SK-N-SH (cell line): ENCODE results near the gene ADCYAP1R1.

Source experiments
- EP300 ChIP-seq, 2 experiments: IDR thresholded peaks; 2 replicates each; pipeline versions ENCODE4 v1.4.0 to v1.6.1; 2012; ENCODE audit warnings: borderline replicate concordance in 1 of 2, low read depth in 1 of 2, low read length in 1 of 2
- GATA2 ChIP-seq: sonication (generic); formaldehyde crosslinking; IDR thresholded peaks from 2 replicates; pipeline ENCODE4 v1.5.0; 2020; ENCODE audit warnings: mild to moderate bottlenecking, missing genetic modification reagents
- RAD21 ChIP-seq: IDR thresholded peaks from 2 replicates; pipeline ENCODE4 v1.6.1; 2012; ENCODE audit warnings: mild to moderate bottlenecking, low read length
- TAF1 ChIP-seq: IDR thresholded peaks from 2 replicates; pipeline ENCODE4 v1.6.1; 2012; ENCODE audit warnings: low read depth, mild to moderate bottlenecking, low read length, moderate library complexity, borderline replicate concordance
- TF ChIP-seq, protein P1 (sequence below): fragments of 200-600 bp; sonication (generic); IDR thresholded peaks from 2 replicates; pipeline ENCODE4 v1.6.1; 2017; ENCODE audit warnings: antibody characterized with exemption, mild to moderate bottlenecking, moderate library complexity

DNA sequence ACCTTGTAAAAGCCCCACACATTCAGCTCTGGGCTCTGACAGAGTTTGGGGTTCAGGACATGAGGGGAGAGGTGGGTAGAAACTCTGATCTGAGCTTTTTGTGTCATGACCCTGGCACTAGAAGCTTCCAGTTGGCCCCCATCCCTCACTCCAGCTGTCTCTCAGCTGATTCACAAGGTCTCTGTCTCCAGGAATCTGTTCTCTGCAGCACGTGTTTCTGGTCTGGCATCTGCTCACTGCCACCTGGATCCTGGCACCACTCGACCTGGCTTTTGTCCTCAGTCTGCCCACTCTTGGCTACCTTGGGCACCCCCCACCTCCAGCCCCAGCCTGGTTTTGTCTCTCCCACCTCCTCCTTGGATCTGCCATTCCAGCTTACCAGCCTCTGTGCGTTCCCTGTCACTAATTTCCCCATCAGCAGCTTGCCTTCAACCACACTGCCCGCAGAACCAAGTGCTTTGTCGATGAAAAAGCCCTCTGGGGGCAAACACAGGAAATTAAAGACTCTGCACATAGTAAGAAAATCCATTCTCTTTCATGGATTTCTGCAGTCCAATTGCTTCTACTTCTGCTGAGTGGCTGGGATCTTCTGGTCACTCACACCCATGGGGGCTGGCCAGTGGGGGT, 18.3 kb upstream of the ADCYAP1R1 start:
- TF ChIP-seq, protein P1, sequence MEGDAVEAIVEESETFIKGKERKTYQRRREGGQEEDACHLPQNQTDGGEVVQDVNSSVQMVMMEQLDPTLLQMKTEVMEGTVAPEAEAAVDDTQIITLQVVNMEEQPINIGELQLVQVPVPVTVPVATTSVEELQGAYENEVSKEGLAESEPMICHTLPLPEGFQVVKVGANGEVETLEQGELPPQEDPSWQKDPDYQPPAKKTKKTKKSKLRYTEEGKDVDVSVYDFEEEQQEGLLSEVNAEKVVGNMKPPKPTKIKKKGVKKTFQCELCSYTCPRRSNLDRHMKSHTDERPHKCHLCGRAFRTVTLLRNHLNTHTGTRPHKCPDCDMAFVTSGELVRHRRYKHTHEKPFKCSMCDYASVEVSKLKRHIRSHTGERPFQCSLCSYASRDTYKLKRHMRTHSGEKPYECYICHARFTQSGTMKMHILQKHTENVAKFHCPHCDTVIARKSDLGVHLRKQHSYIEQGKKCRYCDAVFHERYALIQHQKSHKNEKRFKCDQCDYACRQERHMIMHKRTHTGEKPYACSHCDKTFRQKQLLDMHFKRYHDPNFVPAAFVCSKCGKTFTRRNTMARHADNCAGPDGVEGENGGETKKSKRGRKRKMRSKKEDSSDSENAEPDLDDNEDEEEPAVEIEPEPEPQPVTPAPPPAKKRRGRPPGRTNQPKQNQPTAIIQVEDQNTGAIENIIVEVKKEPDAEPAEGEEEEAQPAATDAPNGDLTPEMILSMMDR, result no peak
- TF ChIP-seq RAD21 (no peak), TAF1 (no peak), GATA2 (CRISPR knock-in tag) (no peak), EP300 (IDR thresholded peaks at IDR 0.05; ENCODE audit: borderline replicate concordance in 1 of 2, low read depth in 1 of 2, low read length in 1 of 2) (no peak)
